Loucy (cell line): ENCODE measurements around the gene RAB11FIP5.

Source experiments
- H2AFZ ChIP-seq: fragments of 200-600 bp; sonication (generic); 2 replicates; pipeline ENCODE4 v1.6.0; 2016; ENCODE audit warnings: antibody characterized with exemption, mild to moderate bottlenecking, low read length, moderate library complexity
- H3F3A ChIP-seq: fragments of 200-600 bp; 2 replicates; pipeline ENCODE4 v1.6.0; 2016; ENCODE audit warnings: antibody characterized with exemption, low read depth, mild to moderate bottlenecking
- H3K27me3 ChIP-seq: fragments of 200-600 bp; sonication (generic); 2 replicates; pipeline ENCODE4 v1.6.1; 2014; ENCODE audit warnings: low read length, mild to moderate bottlenecking; ENCODE audit not compliant: insufficient read depth, poor library complexity, severe bottlenecking
- H3K36me3 ChIP-seq: fragments of 200-600 bp; sonication (generic); 2 replicates; pipeline ENCODE4 v1.6.1; 2016; ENCODE audit warnings: low read length; ENCODE audit not compliant: insufficient read depth
- H3K4me1 ChIP-seq: fragments of 200-600 bp; sonication (generic); 2 replicates; pipeline ENCODE4 v1.5.1; 2014; ENCODE audit warnings: low read length, mild to moderate bottlenecking; ENCODE audit not compliant: insufficient read depth, poor library complexity, severe bottlenecking
- H3K4me2 ChIP-seq: fragments of 200-600 bp; sonication (generic); 2 replicates; pipeline ENCODE4 v1.6.0; 2014; ENCODE audit warnings: antibody characterized with exemption, low read length, low read depth, mild to moderate bottlenecking; ENCODE audit not compliant: poor library complexity, severe bottlenecking
- H3K4me3 ChIP-seq: fragments of 200-600 bp; sonication (generic); 2 replicates; pipeline ENCODE4 v1.5.1; 2014; ENCODE audit warnings: low read length, mild to moderate bottlenecking, mixed read lengths; ENCODE audit not compliant: poor library complexity, severe bottlenecking
- H3K79me2 ChIP-seq: fragments of 200-600 bp; sonication (generic); 2 replicates; pipeline ENCODE4 v1.6.1; 2014; ENCODE audit warnings: low read length; ENCODE audit not compliant: insufficient read depth
- H3K9ac ChIP-seq: fragments of 200-600 bp; sonication (generic); 2 replicates; pipeline ENCODE4 v1.6.0; 2014; ENCODE audit warnings: mild to moderate bottlenecking, low read depth, low read length, moderate library complexity; ENCODE audit not compliant: poor library complexity, severe bottlenecking
- H3K9me2 ChIP-seq: fragments of 200-600 bp; sonication (generic); replicated peaks from 2 replicates; pipeline ENCODE4 v1.6.1; 2016; ENCODE audit warnings: low read depth, low read length, mixed read lengths
- H3K9me3 ChIP-seq: fragments of 200-600 bp; sonication (generic); 2 replicates; pipeline ENCODE4 v1.6.1; 2014; ENCODE audit warnings: mild to moderate bottlenecking, antibody characterized with exemption, low read length, low read depth; ENCODE audit not compliant: insufficient read depth
- H4K20me1 ChIP-seq: fragments of 200-600 bp; sonication (generic); 2 replicates; pipeline ENCODE4 v1.6.0; 2014; ENCODE audit warnings: antibody characterized with exemption, low read length, mild to moderate bottlenecking; ENCODE audit not compliant: insufficient read depth, poor library complexity, severe bottlenecking
- EZH2phosphoT487 ChIP-seq: fragments of 200-600 bp; IDR thresholded peaks from 2 replicates; pipeline ENCODE4 v1.6.1; 2018; ENCODE audit warnings: antibody characterized with exemption, mild to moderate bottlenecking, moderate library complexity, borderline replicate concordance
- TF ChIP-seq, protein P1 (sequence below): fragments of 200-600 bp; sonication (generic); conservative IDR thresholded peaks from 2 replicates; pipeline ENCODE4 v1.5.1; 2014; ENCODE audit warnings: mild to moderate bottlenecking, antibody characterized with exemption, low read length

RAB11FIP5 gene

DNA sequence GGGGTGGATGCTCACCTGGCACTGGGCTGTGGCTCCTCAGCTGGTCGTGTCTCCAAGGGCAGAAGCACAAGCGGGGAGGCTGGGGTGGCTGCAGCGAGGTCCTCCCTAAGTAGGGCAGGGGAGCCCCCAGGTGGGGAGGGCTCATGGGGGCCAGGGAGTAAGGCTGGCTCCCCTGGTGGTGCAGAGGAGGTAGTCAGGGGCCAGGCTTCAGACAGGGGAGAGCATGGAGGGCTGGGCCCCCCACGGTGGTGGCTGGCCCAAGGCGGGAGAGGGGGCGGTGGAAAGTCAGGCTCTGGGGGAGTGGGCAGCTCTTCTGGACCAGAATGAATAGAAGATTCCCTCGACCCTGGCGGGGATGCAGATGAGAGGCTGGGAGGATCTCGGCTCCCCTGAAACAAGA, 33.1 kb downstream of the RAB11FIP5 start:
- Histone ChIP-seq H3K9me2 (no peaks in the 10 kb centered on the region), H2AFZ (no peak overlapping the region), H3K9me3 (no peaks in the 10 kb centered on the region), H4K20me1 (no peaks in the 10 kb centered on the region), H3K79me2 (no peaks in the 10 kb centered on the region), H3K4me1 (peaks cover 11% of the 10 kb centered on the region), H3K4me2 (no peak overlapping the region), H3K27me3 (no peaks in the 10 kb centered on the region), H3K36me3 (peaks cover 5% of the 10 kb centered on the region; the same call in 1 of the 2 replicates), H3K4me3 (no peak overlapping the region), H3F3A (no peaks in the 10 kb centered on the region), H3K9ac (no peak overlapping the region)
- no peak for TF ChIP-seq EZH2phosphoT487
- TF ChIP-seq, protein P1, sequence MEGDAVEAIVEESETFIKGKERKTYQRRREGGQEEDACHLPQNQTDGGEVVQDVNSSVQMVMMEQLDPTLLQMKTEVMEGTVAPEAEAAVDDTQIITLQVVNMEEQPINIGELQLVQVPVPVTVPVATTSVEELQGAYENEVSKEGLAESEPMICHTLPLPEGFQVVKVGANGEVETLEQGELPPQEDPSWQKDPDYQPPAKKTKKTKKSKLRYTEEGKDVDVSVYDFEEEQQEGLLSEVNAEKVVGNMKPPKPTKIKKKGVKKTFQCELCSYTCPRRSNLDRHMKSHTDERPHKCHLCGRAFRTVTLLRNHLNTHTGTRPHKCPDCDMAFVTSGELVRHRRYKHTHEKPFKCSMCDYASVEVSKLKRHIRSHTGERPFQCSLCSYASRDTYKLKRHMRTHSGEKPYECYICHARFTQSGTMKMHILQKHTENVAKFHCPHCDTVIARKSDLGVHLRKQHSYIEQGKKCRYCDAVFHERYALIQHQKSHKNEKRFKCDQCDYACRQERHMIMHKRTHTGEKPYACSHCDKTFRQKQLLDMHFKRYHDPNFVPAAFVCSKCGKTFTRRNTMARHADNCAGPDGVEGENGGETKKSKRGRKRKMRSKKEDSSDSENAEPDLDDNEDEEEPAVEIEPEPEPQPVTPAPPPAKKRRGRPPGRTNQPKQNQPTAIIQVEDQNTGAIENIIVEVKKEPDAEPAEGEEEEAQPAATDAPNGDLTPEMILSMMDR = no peak

DNA sequence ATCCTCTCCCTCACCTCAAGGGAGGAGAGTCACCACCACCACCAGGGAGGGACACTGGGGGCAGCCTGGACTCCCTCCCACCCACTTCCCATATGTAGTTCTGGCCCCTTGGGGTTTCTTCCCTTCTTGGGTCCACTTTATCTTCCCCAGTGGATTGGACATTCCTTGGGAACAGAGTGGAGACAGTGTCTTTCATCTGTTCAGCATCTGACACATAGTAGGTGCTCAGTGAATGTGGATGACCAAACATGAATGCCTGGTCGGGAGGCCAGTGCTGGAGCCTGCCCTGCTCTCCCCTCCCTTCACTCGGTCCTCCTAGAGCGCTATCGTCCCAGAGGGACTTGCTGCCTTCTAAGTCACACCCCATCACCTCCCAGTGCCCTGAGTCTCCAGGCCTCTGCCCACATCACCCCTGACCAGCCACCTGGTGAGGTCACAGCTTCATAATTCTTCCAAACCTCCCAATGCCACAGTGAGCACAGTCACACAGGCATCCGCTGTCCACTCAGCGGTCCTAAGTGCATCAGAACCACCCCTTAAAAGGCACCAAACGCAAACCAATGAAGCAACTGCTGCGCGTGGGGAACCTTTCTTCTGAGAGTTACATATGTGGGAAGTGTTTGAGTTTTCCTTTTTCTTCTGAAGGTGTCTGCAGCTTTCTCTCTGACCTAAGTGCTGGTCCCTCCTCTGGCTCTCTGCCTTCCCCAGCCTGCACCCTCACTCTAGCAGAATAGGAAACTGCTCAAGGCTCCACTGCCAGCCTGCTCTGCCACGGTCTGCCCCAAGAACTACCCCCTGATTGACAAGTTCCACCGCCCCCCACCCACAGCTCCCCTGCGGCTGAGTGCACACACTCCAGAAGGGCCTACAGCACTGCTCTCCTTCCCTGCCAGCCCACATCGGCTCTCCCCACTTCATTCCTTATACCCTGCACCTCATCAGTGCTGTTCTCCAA, 34.0 kb downstream of the RAB11FIP5 start:
- Histone ChIP-seq H3K4me1 (peaks cover 11% of the 10 kb centered on the region), H3K9me2 (no peaks in the 10 kb centered on the region), H3K4me3 (no peak overlapping the region), H3K79me2 (no peaks in the 10 kb centered on the region), H3K27me3 (no peaks in the 10 kb centered on the region), H3K9ac (peak overlapping the region; percentile 26), H3F3A (no peaks in the 10 kb centered on the region), H3K36me3 (peaks cover 5% of the 10 kb centered on the region; the same call in 1 of the 2 replicates), H4K20me1 (no peaks in the 10 kb centered on the region), H3K9me3 (no peaks in the 10 kb centered on the region), H3K4me2 (peak overlapping the region; percentile 19), H2AFZ (no peak overlapping the region)
- TF ChIP-seq EZH2phosphoT487 = no peak
- TF ChIP-seq, protein P1 = no peak

DNA sequence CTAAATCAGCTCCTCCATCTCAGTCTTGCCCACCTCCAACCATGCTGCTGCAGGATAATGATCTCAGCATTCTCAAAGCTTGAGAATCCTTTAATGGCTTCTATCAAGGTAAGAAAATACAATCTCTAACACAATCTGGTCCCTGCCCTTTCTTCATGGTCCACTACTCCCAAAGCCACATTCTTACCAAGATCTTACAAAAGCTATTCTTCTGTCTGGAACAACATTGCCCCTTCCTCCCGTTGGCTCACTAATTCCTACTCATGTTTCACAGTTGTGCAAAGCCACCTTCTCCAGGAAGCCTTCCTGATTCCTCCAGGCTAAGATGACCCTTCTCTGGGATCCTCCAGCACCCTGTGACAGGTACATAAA, 35.3 kb downstream of the RAB11FIP5 start:
- H3K4me3 ChIP-seq = no peak overlapping the region
- H2AFZ ChIP-seq = no peak overlapping the region
- peaks cover 11% of the 10 kb centered on the region for H3K4me1 ChIP-seq
- no peaks in the 10 kb centered on the region for H3F3A ChIP-seq
- no peak overlapping the region for H3K4me2 ChIP-seq
- H3K9me3 ChIP-seq = no peaks in the 10 kb centered on the region
- no peaks in the 10 kb centered on the region for H3K9me2 ChIP-seq
- H4K20me1 ChIP-seq = no peaks in the 10 kb centered on the region
- peak overlapping the region; percentile 26 for H3K9ac ChIP-seq
- H3K79me2 ChIP-seq = no peaks in the 10 kb centered on the region
- no peaks in the 10 kb centered on the region for H3K27me3 ChIP-seq
- TF ChIP-seq EZH2phosphoT487 = no peak
- TF ChIP-seq, protein P1 = no peak
- peaks cover 5% of the 10 kb centered on the region; the same call in 1 of the 2 replicates for H3K36me3 ChIP-seq
